BLaER1 treated with 17β-estradiol and CSF1 and Interleukin-3, amounts not matched to agents 10 nM and 100 nM (cell line): Measurements from ENCODE around the gene GMDS.

Experiments
- H3K27ac ChIP-seq, 11 experiments: shearing (Covaris generic); formaldehyde crosslinking; 2 replicates each; pipeline ENCODE4 v1.8.1; 2022
- H3K27me3 ChIP-seq, 11 experiments: shearing (Covaris generic); formaldehyde crosslinking; 2 replicates each; pipeline ENCODE4 v1.8.1; 2022
- H3K36me3 ChIP-seq, 11 experiments: shearing (Covaris generic); formaldehyde crosslinking; 2 replicates each; pipeline ENCODE4 v1.8.1; 2022
- H3K4me1 ChIP-seq, 10 experiments: shearing (Covaris generic); formaldehyde crosslinking; 2 replicates each; pipeline ENCODE4 v1.8.1; 2022
- H3K4me2 ChIP-seq, 11 experiments: shearing (Covaris generic); formaldehyde crosslinking; 2 replicates each; pipeline ENCODE4 v1.8.1; 2022
- H3K4me3 ChIP-seq, 10 experiments: shearing (Covaris generic); formaldehyde crosslinking; 2 replicates each; pipeline ENCODE4 v1.8.1; 2022
- H3K9ac ChIP-seq, 11 experiments: shearing (Covaris generic); formaldehyde crosslinking; 2 replicates each; pipeline ENCODE4 v1.8.1; 2022
- H3K9me3 ChIP-seq, 11 experiments: shearing (Covaris generic); formaldehyde crosslinking; replicated peaks in 1 of 11; 2 replicates each; pipeline ENCODE4 v1.8.1; 2022
- H4K20me1 ChIP-seq, 11 experiments: shearing (Covaris generic); formaldehyde crosslinking; 2 replicates each; pipeline ENCODE4 v1.8.1; 2022
- Cebpa-rat ChIP-seq, 11 experiments: shearing (Covaris generic); IDR thresholded peaks; 2 replicates each; pipeline ENCODE4 v1.8.1; 2022

The GMDS gene

GRCh38 chr6:1933292-1933691 is 312.1 kb downstream of the GMDS start:
- H3K9ac ChIP-seq = no peak overlapping the region
- H3K9me3 ChIP-seq = peaks cover 25 to 46% (median 34%) of the 10 kb centered on the region in 11 experiments
- no peak for TF ChIP-seq Cebpa-rat (IDR thresholded peaks at IDR 0.05)
- no peaks in the 10 kb centered on the region for H4K20me1 ChIP-seq
- no peaks in the 10 kb centered on the region for H3K4me1 ChIP-seq
- H3K4me2 ChIP-seq = no peak overlapping the region
- H3K27ac ChIP-seq = no peak overlapping the region
- H3K4me3 ChIP-seq = no peak overlapping the region
- no peaks in the 10 kb centered on the region for H3K27me3 ChIP-seq
- H3K36me3 ChIP-seq = peaks cover 0 to 22% (median 6%) of the 10 kb centered on the region in 11 experiments; a peak in 8 of 22 replicates

- no peak overlapping the region for H3K27ac ChIP-seq
- H3K4me2 ChIP-seq = no peak overlapping the region
- no peak overlapping the region for H3K9ac ChIP-seq
- no peaks in the 10 kb centered on the region for H3K27me3 ChIP-seq
- no peak overlapping the region for H3K4me3 ChIP-seq
- no peak for TF ChIP-seq Cebpa-rat (IDR thresholded peaks at IDR 0.05)
- H3K4me1 ChIP-seq = no peaks in the 10 kb centered on the region
- peaks cover 5 to 28% (median 15%) of the 10 kb centered on the region in 11 experiments; a peak in 15 of 22 replicates for H3K36me3 ChIP-seq
- no peaks in the 10 kb centered on the region for H4K20me1 ChIP-seq
- peaks cover 30 to 52% (median 39%) of the 10 kb centered on the region in 11 experiments for H3K9me3 ChIP-seq
These were observed 313.6 kb downstream of the GMDS start for GRCh38 chr6:1931817-1932216.

- Histone ChIP-seq H3K36me3 (peaks cover 5 to 27% (median 12%) of the 10 kb centered on the region in 11 experiments; a peak in 14 of 22 replicates), H3K9me3 (peaks cover 28 to 38% (median 30%) of the 10 kb centered on the region in 11 experiments), H3K9ac (no peak overlapping the region), H3K4me3 (no peak overlapping the region), H3K27ac (no peak overlapping the region), H3K4me1 (no peaks in the 10 kb centered on the region), H3K27me3 (no peaks in the 10 kb centered on the region), H4K20me1 (no peaks in the 10 kb centered on the region), H3K4me2 (no peak overlapping the region)
- TF ChIP-seq Cebpa-rat (IDR thresholded peaks at IDR 0.05) = no peak
These were observed 315.0 kb downstream of the GMDS start for GRCh38 chr6:1930356-1930755.

GRCh38 chr6:1929931-1930330 is 315.5 kb downstream of the GMDS start:
- no peak overlapping the region for H3K9ac ChIP-seq
- no peak for TF ChIP-seq Cebpa-rat (IDR thresholded peaks at IDR 0.05)
- no peak overlapping the region for H3K27ac ChIP-seq
- no peaks in the 10 kb centered on the region for H4K20me1 ChIP-seq
- no peaks in the 10 kb centered on the region for H3K27me3 ChIP-seq
- peaks cover 5 to 25% (median 12%) of the 10 kb centered on the region in 11 experiments; a peak in 14 of 22 replicates for H3K36me3 ChIP-seq
- peaks cover 23 to 34% (median 27%) of the 10 kb centered on the region in 11 experiments for H3K9me3 ChIP-seq
- H3K4me2 ChIP-seq = no peak overlapping the region
- no peaks in the 10 kb centered on the region for H3K4me1 ChIP-seq
- H3K4me3 ChIP-seq = no peak overlapping the region

- peaks cover 3 to 21% (median 11%) of the 10 kb centered on the region in 11 experiments; a peak in 14 of 22 replicates for H3K36me3 ChIP-seq
- no peak overlapping the region for H3K9ac ChIP-seq
- no peak overlapping the region for H3K4me3 ChIP-seq
- no peaks in the 10 kb centered on the region for H3K27me3 ChIP-seq
- no peaks in the 10 kb centered on the region for H4K20me1 ChIP-seq
- H3K27ac ChIP-seq = no peak overlapping the region
- H3K4me2 ChIP-seq = no peak overlapping the region
- H3K4me1 ChIP-seq = no peaks in the 10 kb centered on the region
- TF ChIP-seq Cebpa-rat (IDR thresholded peaks at IDR 0.05) = no peak
- peaks cover 0 to 17% (median 9%) of the 10 kb centered on the region in 11 experiments; a peak in 15 of 22 replicates for H3K9me3 ChIP-seq
These were observed 319.5 kb downstream of the GMDS start for GRCh38 chr6:1925743-1926430.

- no peaks in the 10 kb centered on the region for H4K20me1 ChIP-seq
- H3K27ac ChIP-seq = no peak overlapping the region
- H3K9ac ChIP-seq = no peak overlapping the region
- TF ChIP-seq Cebpa-rat (IDR thresholded peaks at IDR 0.05) = no peak
- H3K4me1 ChIP-seq = peaks cover 0 to 6% (median 3%) of the 10 kb centered on the region in 10 experiments; a peak in 11 of 20 replicates
- no peak overlapping the region for H3K4me2 ChIP-seq
- H3K36me3 ChIP-seq = peaks cover 0 to 15% (median 8%) of the 10 kb centered on the region in 11 experiments; a peak in 12 of 22 replicates
- H3K27me3 ChIP-seq = no peaks in the 10 kb centered on the region
- no peak overlapping the region for H3K4me3 ChIP-seq
- peaks cover 0 to 17% (median 9%) of the 10 kb centered on the region in 11 experiments; a peak in 15 of 22 replicates for H3K9me3 ChIP-seq
These were observed 322.0 kb downstream of the GMDS start for GRCh38 chr6:1923449-1923848.

- Histone ChIP-seq H3K9me3 (peaks cover 0 to 6% (median 0%) of the 10 kb centered on the region in 11 experiments; a peak in 5 of 22 replicates), H3K27ac (no peak overlapping the region), H3K36me3 (peaks cover 0 to 9% (median 0%) of the 10 kb centered on the region in 11 experiments; a peak in 3 of 22 replicates), H3K27me3 (no peaks in the 10 kb centered on the region), H3K4me2 (peak overlapping the region in 8 of 11 experiments; percentile 17 to 63 (median 28); a peak in 12 of 22 replicates), H3K9ac (no peak overlapping the region), H3K4me3 (no peak overlapping the region), H4K20me1 (no peaks in the 10 kb centered on the region), H3K4me1 (peaks cover 7 to 38% (median 26%) of the 10 kb centered on the region in 10 experiments)
- TF ChIP-seq Cebpa-rat (IDR thresholded peaks at IDR 0.05) = no peak
These were observed 327.6 kb downstream of the GMDS start for GRCh38 chr6:1917626-1918371.

GRCh38 chr6:1916334-1917070 is 328.9 kb downstream of the GMDS start:
- Histone ChIP-seq H3K4me1 (peaks cover 7 to 38% (median 26%) of the 10 kb centered on the region in 10 experiments), H4K20me1 (no peaks in the 10 kb centered on the region), H3K9me3 (peaks cover 0 to 4% (median 0%) of the 10 kb centered on the region in 11 experiments; a peak in 1 of 22 replicates), H3K27ac (no peak overlapping the region), H3K4me3 (no peak overlapping the region), H3K27me3 (no peaks in the 10 kb centered on the region), H3K36me3 (peaks cover 0 to 9% (median 0%) of the 10 kb centered on the region in 11 experiments; a peak in 3 of 22 replicates), H3K4me2 (no peak overlapping the region), H3K9ac (no peak overlapping the region)
- no peak for TF ChIP-seq Cebpa-rat (IDR thresholded peaks at IDR 0.05)
